ENCODE measurements around the gene KCNG3. TPM values are rescaled to one million over a fixed set of nuclear protein-coding genes. Genes with fewer than 3 reads are reported as not detected.
A peak's percentile ranks its signal among the peaks of the same experiment; 100 is the strongest.

Gene KCNG3
- total and polyA plus RNA-seq, 2 of the 13 experiments (the other 11 are each of a cell fraction or from before 2014, with no cell fraction given) = 2.8 to 4.8 TPM

DNA sequence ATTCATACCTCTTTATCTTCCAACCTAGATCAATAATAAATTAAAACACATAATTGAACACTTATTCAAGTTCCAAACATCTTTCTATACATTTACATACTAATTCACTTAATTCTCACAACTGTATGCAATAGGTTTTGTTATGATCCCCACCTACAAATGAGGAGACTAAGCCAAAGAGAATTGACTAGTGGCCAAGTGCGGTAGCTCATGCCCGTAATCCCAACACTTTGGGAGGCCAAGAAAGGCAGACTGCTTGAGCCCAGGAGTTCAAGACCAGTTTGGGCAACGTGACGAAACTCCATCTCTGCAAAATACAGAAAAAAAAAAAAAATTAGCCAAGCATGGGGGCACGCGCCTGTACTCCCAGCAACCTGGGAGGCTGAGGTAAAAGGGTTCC lies 36.8 kb downstream of the KCNG3 start:
- no peak for FAIRE-seq
- BruUV-seq (replicated peaks) = no TSS peak
- Histone ChIP-seq H2AFZ (ENCODE audit: low read length) (no peak overlapping the region), H3K27ac (ENCODE audit: extremely low read length, insufficient read depth, low read length) (no peak overlapping the region), H3K79me2 (ENCODE audit: insufficient read depth, low read length) (peaks cover 16% of the 10 kb centered on the region), H3K36me3 (replicated peaks in 1 of 2; ENCODE audit: control insufficient read depth in 1 of 2, insufficient read depth in 2 of 2, low read length in 2 of 2) (no peaks in the 10 kb centered on the region), H3K4me3 (replicated peaks in 1 of 3; ENCODE audit: insufficient read depth in 1 of 3, low read depth in 2 of 3, low read length in 3 of 3) (no peak overlapping the region), H4K20me1 (ENCODE audit: insufficient read depth, low read length) (no peaks in the 10 kb centered on the region), H3K4me1 (ENCODE audit: insufficient read depth, low read length) (peaks cover 8% of the 10 kb centered on the region), H3K9ac (ENCODE audit: insufficient read depth, low read depth, low read length) (no peak overlapping the region), H3K4me2 (ENCODE audit: low read depth, low read length) (no peak overlapping the region), H3K9me3 (ENCODE audit: low read length) (no peaks in the 10 kb centered on the region), H3K27me3 (ENCODE audit: control insufficient read depth in 1 of 2, insufficient read depth in 2 of 2, low read length in 2 of 2) (no peaks in the 10 kb centered on the region)
- peak; percentile 11 for DNase-seq (ENCODE audit: low spot score)
- ChIA-PET CTCF (ENCODE audit: low intra/inter-chr PET ratio, low total read pairs) (no interaction called here), POLR2A (no interaction called here)
- ATAC-seq = peak; percentile 71
- TF ChIP-seq ZFP1 (CRISPR knock-in tag; IDR thresholded peaks at IDR 0.05) (no peak), ZFP82 (CRISPR knock-in tag; IDR thresholded peaks at IDR 0.05; ENCODE audit: borderline replicate concordance) (no peak), PTBP1 (IDR thresholded peaks at IDR 0.05; ENCODE audit: low read depth, low read length, poor library complexity, severe bottlenecking) (no peak), MYC (CRISPR knock-in tag; IDR thresholded peaks at IDR 0.05; ENCODE audit: borderline replicate concordance) (no peak), FOXJ3 (CRISPR knock-in tag; IDR thresholded peaks at IDR 0.05; ENCODE audit: borderline replicate concordance) (no peak), RARG (CRISPR knock-in tag; IDR thresholded peaks at IDR 0.05; ENCODE audit: low read depth) (no peak), BCL6 (CRISPR knock-in tag; IDR thresholded peaks at IDR 0.05) (no peak), ZNF614 (CRISPR knock-in tag; IDR thresholded peaks at IDR 0.05; ENCODE audit: borderline replicate concordance) (no peak), ZNF260 (CRISPR knock-in tag; IDR thresholded peaks at IDR 0.05; ENCODE audit: borderline replicate concordance, low read depth) (no peak), RXRA (CRISPR knock-in tag; IDR thresholded peaks at IDR 0.05) (no peak)
- TF ChIP-seq, protein P1, sequence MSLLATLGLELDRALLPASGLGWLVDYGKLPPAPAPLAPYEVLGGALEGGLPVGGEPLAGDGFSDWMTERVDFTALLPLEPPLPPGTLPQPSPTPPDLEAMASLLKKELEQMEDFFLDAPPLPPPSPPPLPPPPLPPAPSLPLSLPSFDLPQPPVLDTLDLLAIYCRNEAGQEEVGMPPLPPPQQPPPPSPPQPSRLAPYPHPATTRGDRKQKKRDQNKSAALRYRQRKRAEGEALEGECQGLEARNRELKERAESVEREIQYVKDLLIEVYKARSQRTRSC (CRISPR knock-in tag; IDR thresholded peaks at IDR 0.05; ENCODE audit: low read depth) = no peak
- TF ChIP-seq, protein P2, sequence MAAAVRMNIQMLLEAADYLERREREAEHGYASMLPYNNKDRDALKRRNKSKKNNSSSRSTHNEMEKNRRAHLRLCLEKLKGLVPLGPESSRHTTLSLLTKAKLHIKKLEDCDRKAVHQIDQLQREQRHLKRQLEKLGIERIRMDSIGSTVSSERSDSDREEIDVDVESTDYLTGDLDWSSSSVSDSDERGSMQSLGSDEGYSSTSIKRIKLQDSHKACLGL (CRISPR knock-in tag; IDR thresholded peaks at IDR 0.05) = no peak
- TF ChIP-seq, protein P3, sequence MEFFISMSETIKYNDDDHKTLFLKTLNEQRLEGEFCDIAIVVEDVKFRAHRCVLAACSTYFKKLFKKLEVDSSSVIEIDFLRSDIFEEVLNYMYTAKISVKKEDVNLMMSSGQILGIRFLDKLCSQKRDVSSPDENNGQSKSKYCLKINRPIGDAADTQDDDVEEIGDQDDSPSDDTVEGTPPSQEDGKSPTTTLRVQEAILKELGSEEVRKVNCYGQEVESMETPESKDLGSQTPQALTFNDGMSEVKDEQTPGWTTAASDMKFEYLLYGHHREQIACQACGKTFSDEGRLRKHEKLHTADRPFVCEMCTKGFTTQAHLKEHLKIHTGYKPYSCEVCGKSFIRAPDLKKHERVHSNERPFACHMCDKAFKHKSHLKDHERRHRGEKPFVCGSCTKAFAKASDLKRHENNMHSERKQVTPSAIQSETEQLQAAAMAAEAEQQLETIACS (CRISPR knock-in tag; IDR thresholded peaks at IDR 0.05) = no peak
- TF ChIP-seq, protein P4, sequence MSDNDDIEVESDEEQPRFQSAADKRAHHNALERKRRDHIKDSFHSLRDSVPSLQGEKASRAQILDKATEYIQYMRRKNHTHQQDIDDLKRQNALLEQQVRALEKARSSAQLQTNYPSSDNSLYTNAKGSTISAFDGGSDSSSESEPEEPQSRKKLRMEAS (IDR thresholded peaks at IDR 0.05) = no peak
- TF ChIP-seq, protein P5, sequence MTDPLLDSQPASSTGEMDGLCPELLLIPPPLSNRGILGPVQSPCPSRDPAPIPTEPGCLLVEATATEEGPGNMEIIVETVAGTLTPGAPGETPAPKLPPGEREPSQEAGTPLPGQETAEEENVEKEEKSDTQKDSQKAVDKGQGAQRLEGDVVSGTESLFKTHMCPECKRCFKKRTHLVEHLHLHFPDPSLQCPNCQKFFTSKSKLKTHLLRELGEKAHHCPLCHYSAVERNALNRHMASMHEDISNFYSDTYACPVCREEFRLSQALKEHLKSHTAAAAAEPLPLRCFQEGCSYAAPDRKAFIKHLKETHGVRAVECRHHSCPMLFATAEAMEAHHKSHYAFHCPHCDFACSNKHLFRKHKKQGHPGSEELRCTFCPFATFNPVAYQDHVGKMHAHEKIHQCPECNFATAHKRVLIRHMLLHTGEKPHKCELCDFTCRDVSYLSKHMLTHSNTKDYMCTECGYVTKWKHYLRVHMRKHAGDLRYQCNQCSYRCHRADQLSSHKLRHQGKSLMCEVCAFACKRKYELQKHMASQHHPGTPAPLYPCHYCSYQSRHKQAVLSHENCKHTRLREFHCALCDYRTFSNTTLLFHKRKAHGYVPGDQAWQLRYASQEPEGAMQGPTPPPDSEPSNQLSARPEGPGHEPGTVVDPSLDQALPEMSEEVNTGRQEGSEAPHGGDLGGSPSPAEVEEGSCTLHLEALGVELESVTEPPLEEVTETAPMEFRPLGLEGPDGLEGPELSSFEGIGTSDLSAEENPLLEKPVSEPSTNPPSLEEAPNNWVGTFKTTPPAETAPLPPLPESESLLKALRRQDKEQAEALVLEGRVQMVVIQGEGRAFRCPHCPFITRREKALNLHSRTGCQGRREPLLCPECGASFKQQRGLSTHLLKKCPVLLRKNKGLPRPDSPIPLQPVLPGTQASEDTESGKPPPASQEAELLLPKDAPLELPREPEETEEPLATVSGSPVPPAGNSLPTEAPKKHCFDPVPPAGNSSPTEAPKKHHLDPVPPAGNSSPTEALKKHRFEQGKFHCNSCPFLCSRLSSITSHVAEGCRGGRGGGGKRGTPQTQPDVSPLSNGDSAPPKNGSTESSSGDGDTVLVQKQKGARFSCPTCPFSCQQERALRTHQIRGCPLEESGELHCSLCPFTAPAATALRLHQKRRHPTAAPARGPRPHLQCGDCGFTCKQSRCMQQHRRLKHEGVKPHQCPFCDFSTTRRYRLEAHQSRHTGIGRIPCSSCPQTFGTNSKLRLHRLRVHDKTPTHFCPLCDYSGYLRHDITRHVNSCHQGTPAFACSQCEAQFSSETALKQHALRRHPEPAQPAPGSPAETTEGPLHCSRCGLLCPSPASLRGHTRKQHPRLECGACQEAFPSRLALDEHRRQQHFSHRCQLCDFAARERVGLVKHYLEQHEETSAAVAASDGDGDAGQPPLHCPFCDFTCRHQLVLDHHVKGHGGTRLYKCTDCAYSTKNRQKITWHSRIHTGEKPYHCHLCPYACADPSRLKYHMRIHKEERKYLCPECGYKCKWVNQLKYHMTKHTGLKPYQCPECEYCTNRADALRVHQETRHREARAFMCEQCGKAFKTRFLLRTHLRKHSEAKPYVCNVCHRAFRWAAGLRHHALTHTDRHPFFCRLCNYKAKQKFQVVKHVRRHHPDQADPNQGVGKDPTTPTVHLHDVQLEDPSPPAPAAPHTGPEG (CRISPR knock-in tag; IDR thresholded peaks at IDR 0.05) = no peak
- 96% methylated on average over 6 of the region's 6 CpGs for WGBS (ENCODE audit: low lambda C conversion rate)
- in situ Hi-C loops (cut with HindIII; ENCODE audit: extremely low pct_ligation_motif_present, low pct_unique_long_range_greater_than_20kb) (no loop called here), intact Hi-C loops (cut with micrococcal nuclease; ENCODE audit: unreplicated experiment) (no loop called here)
